Muscle of leg (tissue), 11 donors: Measurements from ENCODE around the gene S100A9. TPM values are rescaled to one million over a fixed set of nuclear protein-coding genes. Genes with fewer than 3 reads are reported as not detected.
A peak's percentile ranks its signal among the peaks of the same experiment; 100 is the strongest.

Experiments
- DNase-seq: peaks from one replicate; pipeline ENCODE4 v3.0.0; 2013
- H3K27ac ChIP-seq: one replicate; pipeline ENCODE4 v1.5.1; 2013; ENCODE audit warnings: mild to moderate bottlenecking, low read length, control low read depth
- H3K27me3 ChIP-seq: one replicate; pipeline ENCODE4 v1.6.1; 2013; ENCODE audit warnings: low read length; ENCODE audit not compliant: control insufficient read depth, insufficient read depth
- H3K36me3 ChIP-seq: one replicate; pipeline ENCODE4 v1.6.1; 2013; ENCODE audit warnings: low read length; ENCODE audit not compliant: control insufficient read depth, insufficient read depth
- H3K4me1 ChIP-seq: one replicate; pipeline ENCODE4 v1.6.1; 2013; ENCODE audit warnings: low read length; ENCODE audit not compliant: control insufficient read depth, insufficient read depth
- H3K4me3 ChIP-seq: one replicate; pipeline ENCODE4 v1.5.1; 2013; ENCODE audit warnings: low read length, control low read depth
- H3K9me3 ChIP-seq: replicated peaks from 2 replicates; pipeline ENCODE4 v1.6.1; 2013; ENCODE audit warnings: low read depth, low read length; ENCODE audit not compliant: control insufficient read depth
- WGBS: methylation state at CpG from one replicate; pipeline ENCODE4 v1.1.5; 2013; ENCODE audit warnings: missing lambda C conversion rate; ENCODE audit not compliant: insufficient coverage; 5-methylcytosine and 5-hydroxymethylcytosine counted together
- polyA plus RNA-seq, 8 donors: library from polyadenylated mRNA; unstranded; fragments of 120-200 nt; gene quantifications; one replicate each; pipeline versions ENCODE4 v1.2.1 to v1.2.3, GENCODE V29; 2013; ENCODE audit warnings: inconsistent platforms in 1 of 8, low replicate concordance in 1 of 8; ENCODE audit not compliant: insufficient read length in 8 of 8, insufficient read depth in 1 of 8
- total RNA-seq: library from RNA; stranded (reverse); fragments of 120-200 nt; gene quantifications from one replicate; pipeline ENCODE4 v1.2.4, GENCODE V29; 2013

Gene S100A9
- total and polyA plus RNA-seq, 9 donors = 17.8 to 47.3 (median 25.7) TPM

- no CpG with 5 or more reads among the region's 1 CpG for WGBS
- Histone ChIP-seq H3K27ac (no peak overlapping the region), H3K4me3 (no peak overlapping the region), H3K9me3 (no peaks in the 10 kb centered on the region), H3K4me1 (no peaks in the 10 kb centered on the region), H3K27me3 (peaks cover 8% of the 10 kb centered on the region), H3K36me3 (no peaks in the 10 kb centered on the region)
- no peak for DNase-seq
These were observed 7.2 kb upstream of the S100A9 start for GRCh38 chr1:153350321-153350957.

DNA sequence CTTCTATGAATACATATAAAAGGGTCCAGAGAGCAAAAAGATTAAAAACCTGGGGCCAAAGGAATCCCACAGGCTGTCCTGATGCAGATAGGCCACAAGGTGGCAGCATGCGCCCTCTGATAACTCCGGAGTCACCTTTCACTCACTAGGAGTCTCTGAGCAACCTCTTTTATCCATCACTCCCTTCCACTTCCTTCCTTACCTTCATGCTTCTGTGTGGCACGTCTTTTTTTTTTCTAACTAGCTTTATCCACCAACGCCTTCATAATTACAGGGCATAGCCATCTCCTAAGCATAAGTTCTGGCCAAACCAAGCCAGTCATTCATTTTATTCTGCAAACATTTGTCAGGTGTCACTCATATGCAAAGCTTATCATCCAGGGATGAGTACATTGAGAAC lies 5.1 kb upstream of the S100A9 start:
- H3K27me3 ChIP-seq = peaks cover 8% of the 10 kb centered on the region
- 0% methylated on average over 4 of the region's 4 CpGs for WGBS

GRCh38 chr1:153353226-153353947 lies 4.3 kb upstream of the S100A9 start:
- Histone ChIP-seq H3K27me3 (peaks cover 3% of the 10 kb centered on the region), H3K27ac (no peak overlapping the region), H3K9me3 (no peaks in the 10 kb centered on the region), H3K4me3 (no peak overlapping the region), H3K36me3 (no peaks in the 10 kb centered on the region), H3K4me1 (no peaks in the 10 kb centered on the region)
- 78% methylated on average over 5 of the region's 7 CpGs for WGBS
- DNase-seq = no peak

More for the DNA sequence above, 5.1 kb upstream of the S100A9 start:
- Histone ChIP-seq H3K27ac (no peak overlapping the region), H3K9me3 (no peaks in the 10 kb centered on the region), H3K4me1 (no peaks in the 10 kb centered on the region), H3K36me3 (no peaks in the 10 kb centered on the region), H3K4me3 (no peak overlapping the region)
- peak; percentile 71 for DNase-seq

DNA sequence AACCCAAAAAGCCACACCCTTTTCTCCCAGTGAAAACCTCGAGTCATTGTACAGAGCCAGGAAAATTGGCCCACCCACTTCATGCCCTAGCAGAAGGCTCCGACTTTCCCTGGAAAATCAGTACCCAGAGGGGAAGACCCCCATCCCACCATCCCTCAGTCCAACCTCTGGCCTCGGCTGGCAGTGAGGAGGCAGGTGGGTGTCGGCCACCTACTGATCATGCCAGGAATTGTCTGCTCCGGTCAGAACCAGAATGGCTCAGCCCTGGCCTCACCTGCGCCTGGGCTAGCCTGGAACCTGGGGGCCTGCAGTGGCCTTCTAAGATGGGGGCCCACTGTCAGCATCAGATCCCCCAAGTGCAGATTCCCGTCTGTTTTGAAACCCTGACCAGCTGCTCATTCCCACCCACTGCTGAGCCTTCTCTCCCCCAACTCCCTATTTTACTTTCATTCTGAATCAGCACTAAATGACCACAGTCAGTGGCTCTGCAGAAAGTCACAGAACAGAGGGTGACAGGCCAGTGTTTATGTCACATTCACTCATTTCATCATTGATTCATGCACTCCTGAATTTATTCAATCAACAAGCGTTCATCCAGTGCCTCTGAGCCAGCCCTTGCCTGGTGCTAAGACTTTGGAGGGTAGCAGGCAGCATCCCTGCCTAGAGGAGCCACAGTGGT lies 3.0 kb upstream of the S100A9 start:
- DNase-seq = no peak
- Histone ChIP-seq H3K9me3 (no peaks in the 10 kb centered on the region), H3K27me3 (peaks cover 2% of the 10 kb centered on the region), H3K27ac (no peak overlapping the region), H3K4me1 (no peaks in the 10 kb centered on the region), H3K4me3 (no peak overlapping the region), H3K36me3 (no peaks in the 10 kb centered on the region)
- WGBS = 60% methylated on average over 6 of the region's 8 CpGs

- H3K36me3 ChIP-seq = no peaks in the 10 kb centered on the region
- no peak overlapping the region for H3K4me3 ChIP-seq
- H3K27ac ChIP-seq = no peak overlapping the region
- no peaks in the 10 kb centered on the region for H3K9me3 ChIP-seq
- no peaks in the 10 kb centered on the region for H3K27me3 ChIP-seq
- peak; percentile 25 for DNase-seq
- WGBS = 36% methylated on average over 4 of the region's 10 CpGs
- H3K4me1 ChIP-seq = no peaks in the 10 kb centered on the region
These were observed 2.1 kb upstream of the S100A9 start for GRCh38 chr1:153355445-153356071.

DNA sequence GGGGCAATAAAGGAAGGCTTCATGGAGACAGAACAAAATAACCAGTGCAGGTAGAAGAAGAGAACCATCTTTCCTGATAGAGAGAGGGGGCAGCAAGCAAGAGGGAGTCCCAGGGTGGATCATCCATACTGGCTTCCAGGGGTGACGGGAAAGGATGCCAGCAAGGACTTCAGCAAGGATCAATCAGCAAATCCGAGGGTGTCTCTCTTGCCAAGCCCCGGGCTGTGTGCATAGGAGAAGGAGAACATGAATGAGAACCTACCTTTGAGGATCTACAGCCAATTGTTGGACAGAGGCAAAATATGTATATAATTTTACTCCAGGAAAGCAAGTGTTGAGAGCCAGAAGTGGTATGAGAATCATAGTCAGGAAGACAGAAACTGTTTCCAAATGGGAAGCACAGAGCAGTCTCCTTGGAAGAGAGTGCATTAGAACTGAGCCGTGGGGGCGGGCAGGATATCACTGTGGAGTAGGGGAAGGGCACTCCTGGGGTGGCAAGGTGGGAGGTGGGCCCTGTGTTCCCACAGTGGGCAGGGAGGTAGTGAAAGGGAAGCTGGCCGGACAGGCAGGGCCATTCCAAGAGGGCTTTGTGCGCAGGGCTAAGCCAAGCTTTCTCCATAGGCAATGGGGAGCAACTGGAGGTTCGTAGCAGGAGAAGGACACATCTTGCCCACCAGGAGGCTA lies 1.1 kb upstream of the S100A9 start:
- Histone ChIP-seq H3K4me1 (no peaks in the 10 kb centered on the region), H3K9me3 (no peaks in the 10 kb centered on the region), H3K27me3 (no peaks in the 10 kb centered on the region), H3K4me3 (no peak overlapping the region), H3K36me3 (no peaks in the 10 kb centered on the region), H3K27ac (no peak overlapping the region)
- 72% methylated on average over 7 of the region's 8 CpGs for WGBS
- no peak for DNase-seq

DNA sequence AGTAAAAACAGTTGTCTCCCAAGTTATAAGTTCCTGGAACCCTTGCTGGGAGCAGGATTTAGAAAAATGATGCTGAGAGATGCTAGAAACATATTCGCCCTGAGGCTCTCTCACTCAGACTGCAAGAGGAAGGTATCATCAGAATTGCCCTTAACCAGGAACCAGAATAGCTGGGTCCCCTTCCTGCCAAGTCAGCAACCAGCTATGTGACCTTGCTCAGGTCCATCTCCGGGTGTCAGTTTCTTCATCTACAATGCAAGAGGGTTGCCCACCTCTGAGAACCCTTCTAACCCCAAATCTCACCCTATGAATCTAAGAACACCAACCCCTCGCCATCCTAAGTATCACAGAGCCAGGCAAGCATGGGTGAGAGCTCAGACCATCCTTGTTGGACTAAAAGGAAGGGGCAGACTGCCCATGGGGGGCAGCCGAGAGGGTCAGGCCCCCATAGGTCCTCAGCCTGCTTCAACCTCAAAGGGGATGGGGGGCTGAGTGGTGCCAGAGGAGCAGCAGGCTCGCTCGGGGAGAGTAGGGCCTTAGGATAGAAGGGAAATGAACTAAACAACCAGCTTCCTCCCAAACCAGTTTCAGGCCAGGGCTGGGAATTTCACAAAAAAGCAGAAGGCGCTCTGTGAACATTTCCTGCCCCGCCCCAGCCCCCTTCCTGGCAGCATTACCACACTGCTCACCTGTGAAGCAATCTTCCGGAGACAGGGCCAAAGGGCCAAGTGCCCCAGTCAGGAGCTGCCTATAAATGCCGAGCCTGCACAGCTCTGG lies 390 bp upstream of the S100A9 start:
- Histone ChIP-seq H3K9me3 (no peaks in the 10 kb centered on the region), H3K27me3 (no peaks in the 10 kb centered on the region), H3K4me1 (no peaks in the 10 kb centered on the region), H3K27ac (peak overlapping the region; percentile 35), H3K4me3 (no peak overlapping the region), H3K36me3 (no peaks in the 10 kb centered on the region)
- peak; percentile 50 for DNase-seq
- WGBS = 58% methylated on average over 7 of the region's 10 CpGs

DNA sequence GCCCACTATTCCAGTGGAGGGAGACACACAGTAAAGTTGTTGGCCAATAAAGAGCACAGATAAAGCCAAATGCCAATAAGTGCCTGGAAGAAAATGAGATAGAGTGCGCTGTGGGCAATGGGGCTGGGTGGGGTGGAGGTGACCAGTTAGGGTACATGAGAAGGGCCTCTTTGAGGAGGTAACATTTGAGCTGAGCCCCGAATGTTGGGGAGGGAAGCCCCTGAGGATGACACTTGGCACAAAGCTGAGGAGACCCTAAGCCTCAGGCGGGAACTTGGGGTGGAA lies 979 bp downstream of the S100A9 start:
- 78% methylated on average over 3 of the region's 3 CpGs for WGBS
- Histone ChIP-seq H3K36me3 (no peaks in the 10 kb centered on the region), H3K9me3 (no peaks in the 10 kb centered on the region), H3K4me1 (no peaks in the 10 kb centered on the region), H3K4me3 (no peak overlapping the region), H3K27me3 (peaks cover 2% of the 10 kb centered on the region), H3K27ac (peak overlapping the region; percentile 29)
- no peak for DNase-seq

GRCh38 chr1:153359241-153359640 lies 1.6 kb downstream of the S100A9 start:
- Histone ChIP-seq H3K9me3 (no peaks in the 10 kb centered on the region), H3K27ac (no peak overlapping the region), H3K36me3 (no peaks in the 10 kb centered on the region), H3K4me3 (no peak overlapping the region), H3K27me3 (peaks cover 2% of the 10 kb centered on the region), H3K4me1 (no peaks in the 10 kb centered on the region)
- 94% methylated on average over 3 of the region's 6 CpGs for WGBS
- no peak for DNase-seq
